Pancreas (tissue), 10 donors: Measurements from ENCODE around the gene CDH2. TPM values are rescaled to one million over a fixed set of nuclear protein-coding genes. Genes with fewer than 3 reads are reported as not detected.

Experiments used
- ATAC-seq, 4 donors: fragments of 200-7000 bp; cut with Tn5 transposase; one replicate each; pipeline versions ENCODE4 v1.8.0 to v1.9.1; 2020; ENCODE audit warnings: mild to moderate bottlenecking in 4 of 4, moderate library complexity in 4 of 4
- DNase-seq, 6 donors: peaks; one replicate each; pipeline ENCODE4 v3.0.0-alpha.2; 2020
- FAIRE-seq: peaks from 2 replicates; lab custom pipeline; 2012; peaks lifted over from hg19 to GRCh38; lab: Jason Lieb, UNC
- H3K27ac ChIP-seq, 4 donors: fragments of 200-600 bp; sonication (generic); 1 replicate in 3 of 4; 2 replicates in 1 of 4; pipeline versions ENCODE4 v1.5.0 to v1.8.0; 2020
- H3K27me3 ChIP-seq, 4 donors: fragments of 200-600 bp; one replicate each; pipeline ENCODE4 v1.8.0; 2021
- H3K36me3 ChIP-seq, 3 donors: fragments of 200-600 bp; sonication (generic) in 1 of 3; one replicate each; pipeline versions ENCODE4 v1.5.0 to v1.8.0; 2020 to 2021
- H3K4me1 ChIP-seq, 3 donors: fragments of 200-600 bp; one replicate each; pipeline ENCODE4 v1.8.0; 2021
- H3K4me3 ChIP-seq, 4 donors: fragments of 200-600 bp; sonication (generic) in 2 of 4; one replicate each; pipeline versions ENCODE4 v1.5.0 to v1.8.0; 2020 to 2021
- H3K9me3 ChIP-seq, 4 donors: fragments of 200-600 bp; one replicate each; pipeline ENCODE4 v1.8.0; 2021
- CTCF ChIP-seq, 4 donors: fragments of 200-600 bp; sonication (generic) in 3 of 4; IDR thresholded peaks; one replicate each; pipeline versions ENCODE4 v1.5.0 to v1.8.0; 2021; ENCODE audit warnings: antibody characterized with exemption in 4 of 4
- WGBS, 2 donors: extraction: QIAGEN DNeasy Blood & Tissue Kit; methylation state at CpG; one replicate each; pipeline ENCODE4 v1.1.7; 2013; 5-methylcytosine and 5-hydroxymethylcytosine counted together
- intact Hi-C, 3 donors: fragments of 100-400 bp; cut with DNase I; formaldehyde crosslinking; loops; one replicate each; pipeline versions ENCODE4 v1.11.1 to v1.14.2; 2022
- polyA plus RNA-seq, 2 donors: library from polyadenylated mRNA; stranded (reverse); fragments of 200-250 nt; gene quantifications; one replicate each; pipeline ENCODE4 v1.2.3, GENCODE V29; 2013
- total RNA-seq, 6 donors: library from RNA; stranded (reverse); fragmentation: NEBNext Ultra II Directional in 4 of 6; extraction: Animal tissue kit (Norgen Biotek cat#: 25700) in 4 of 6; gene quantifications; one replicate each; pipeline versions ENCODE4 v1.2.1 to v1.2.4, GENCODE V29; 2021 to 2023
- donor health status: healthy with polysubstance abuse.
- donor health status: DM: no; HTN: no; CAD: no; lungs with moderate emphysema.
- donor health status: DM: no; HTN: no; CAD: no.
- donor health status: control.
- donor health status: control.
- donor health status: Bipolar disorder and iron deficiency.
- donor health status: DM: yes; HTN: yes; CAD: no.
- donor health status: DM: no; HTN: no; CAD: no.
- donor health status: DM: no; HTN: no; CAD: no.
- donor health status: DM: yes; HTN: yes; CAD: no.

The CDH2 gene
- total and polyA plus RNA-seq, 8 donors: 0.15 to 2.9 (median 0.93) TPM

- FAIRE-seq (no peak), DNase-seq (no peak), ATAC-seq (no peak)
- Histone ChIP-seq H3K27me3 (no peaks in the 10 kb centered on the region), H3K4me1 (no peaks in the 10 kb centered on the region), H3K27ac (no peak overlapping the region), H3K36me3 (no peaks in the 10 kb centered on the region), H3K4me3 (no peak overlapping the region), H3K9me3 (no peaks in the 10 kb centered on the region)
- WGBS, 2 donors: 48 to 51% methylated on average over 3 of the region's 3 CpGs
- intact Hi-C loops: no loop called here
- no peak for TF ChIP-seq CTCF (IDR thresholded peaks at IDR 0.05)
These were observed 182.4 kb downstream of the CDH2 start for GRCh38 chr18:27994571-27994970.

- ATAC-seq: no peak
- DNase-seq: no peak
- 54 to 66% methylated on average over 2 of the region's 2 CpGs for WGBS, 2 donors
- no peaks in the 10 kb centered on the region for H3K36me3 ChIP-seq
- intact Hi-C loops: no loop called here
- H3K9me3 ChIP-seq: no peaks in the 10 kb centered on the region
- FAIRE-seq: no peak
- no peak overlapping the region for H3K4me3 ChIP-seq
- H3K27ac ChIP-seq: no peak overlapping the region
- TF ChIP-seq CTCF (IDR thresholded peaks at IDR 0.05): no peak
- no peaks in the 10 kb centered on the region for H3K4me1 ChIP-seq
- no peaks in the 10 kb centered on the region for H3K27me3 ChIP-seq
These were observed 185.5 kb downstream of the CDH2 start for GRCh38 chr18:27991391-27991790.

DNA sequence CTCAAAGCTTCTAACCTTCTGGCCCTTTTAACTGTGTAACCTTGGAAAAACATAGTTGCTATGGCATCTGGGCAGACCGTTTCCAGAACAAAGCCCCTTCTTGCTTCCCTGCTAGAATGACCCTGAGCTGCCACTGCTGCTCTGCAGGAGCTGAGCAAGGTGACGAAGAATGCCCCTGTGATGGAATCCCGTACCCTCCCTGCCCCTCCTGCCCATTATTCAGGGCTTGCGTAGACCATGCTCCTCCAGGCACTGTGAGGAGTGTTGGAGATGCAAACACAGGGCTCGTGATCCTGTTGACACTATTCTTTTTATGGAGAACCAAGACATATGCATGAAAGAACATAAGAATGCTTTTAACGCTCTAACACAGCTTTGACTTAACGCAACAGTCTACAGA, 191.1 kb downstream of the CDH2 start:
- intact Hi-C loops: no loop called here
- no peak overlapping the region for H3K4me3 ChIP-seq
- no peak for TF ChIP-seq CTCF (IDR thresholded peaks at IDR 0.05)
- DNase-seq (no peak), ATAC-seq (no peak), FAIRE-seq (no peak)
- no peaks in the 10 kb centered on the region for H3K9me3 ChIP-seq
- 47 to 58% methylated on average over 7 of the region's 7 CpGs for WGBS, 2 donors
- no peak overlapping the region for H3K27ac ChIP-seq
- no peaks in the 10 kb centered on the region for H3K27me3 ChIP-seq
- no peaks in the 10 kb centered on the region for H3K4me1 ChIP-seq
- H3K36me3 ChIP-seq: no peaks in the 10 kb centered on the region

- DNase-seq (no peak), ATAC-seq (no peak), FAIRE-seq (no peak)
- no peak overlapping the region for H3K27ac ChIP-seq
- intact Hi-C loops: no loop called here
- H3K4me3 ChIP-seq: no peak overlapping the region
- no peaks in the 10 kb centered on the region for H3K27me3 ChIP-seq
- no peaks in the 10 kb centered on the region for H3K4me1 ChIP-seq
- H3K9me3 ChIP-seq: no peaks in the 10 kb centered on the region
- H3K36me3 ChIP-seq: no peaks in the 10 kb centered on the region
- no peak for TF ChIP-seq CTCF (IDR thresholded peaks at IDR 0.05)
These were observed 193.2 kb downstream of the CDH2 start for GRCh38 chr18:27983780-27984179.

DNA sequence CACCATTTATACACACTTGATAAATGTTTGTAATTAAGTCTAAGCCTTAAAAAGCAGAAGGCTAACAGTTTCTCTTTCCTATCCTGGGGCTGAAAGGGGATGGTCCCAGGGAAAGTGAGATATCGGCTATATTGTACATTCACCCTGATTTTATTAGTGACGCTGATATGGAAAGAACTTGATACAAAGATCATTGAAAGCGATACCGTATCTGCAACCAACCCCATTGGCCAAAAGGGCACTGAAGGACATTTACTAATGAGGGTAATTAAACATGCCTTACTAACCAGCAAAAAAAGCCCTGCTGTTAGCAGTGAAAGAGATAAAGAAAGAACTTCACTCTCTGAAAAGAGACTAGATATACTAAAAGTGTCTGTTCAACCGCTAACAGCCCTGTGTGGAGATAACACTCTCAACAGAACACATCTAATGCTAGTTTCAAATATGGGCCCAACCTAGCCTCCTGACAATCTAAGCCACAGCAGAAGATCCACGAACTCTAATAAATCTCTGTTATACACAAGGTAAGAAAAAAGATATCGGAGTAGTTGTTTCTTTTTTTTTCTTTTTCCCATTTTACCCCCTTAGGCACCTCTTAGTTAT, 200.0 kb downstream of the CDH2 start:
- H3K4me3 ChIP-seq: no peak overlapping the region
- no peaks in the 10 kb centered on the region for H3K36me3 ChIP-seq
- H3K27me3 ChIP-seq: no peaks in the 10 kb centered on the region
- no peaks in the 10 kb centered on the region for H3K9me3 ChIP-seq
- DNase-seq (no peak), FAIRE-seq (no peak), ATAC-seq (no peak)
- H3K27ac ChIP-seq: no peak overlapping the region
- 73 to 81% methylated on average over 7 of the region's 7 CpGs for WGBS, 2 donors
- no peaks in the 10 kb centered on the region for H3K4me1 ChIP-seq
- intact Hi-C loops: no loop called here
- no peak for TF ChIP-seq CTCF (IDR thresholded peaks at IDR 0.05)
